NCI-H2107 (cell line): Measurements from ENCODE around the gene DKK3.

Experiments used
- DNase-seq: peaks from one replicate; lab custom pipeline; 2025; lab: John Stamatoyannopoulos, UW

Gene DKK3

GRCh38 chr11:12029738-12030363 lies 21.4 kb upstream of the DKK3 start:
- DNase-seq = no peak

GRCh38 chr11:12029119-12029518 lies 20.7 kb upstream of the DKK3 start:
- no peak for DNase-seq

- DNase-seq = no peak
Measured at GRCh38 chr11:12028303-12028702, 19.9 kb upstream of the DKK3 start.

GRCh38 chr11:12026331-12027211 lies 18.1 kb upstream of the DKK3 start:
- DNase-seq = no peak

- DNase-seq = no peak
Measured at GRCh38 chr11:12024254-12024926, 16.0 kb upstream of the DKK3 start.

GRCh38 chr11:12023015-12023414 lies 14.6 kb upstream of the DKK3 start:
- DNase-seq = no peak

GRCh38 chr11:12020546-12020945 lies 12.1 kb upstream of the DKK3 start:
- no peak for DNase-seq

GRCh38 chr11:12019866-12020416 lies 11.5 kb upstream of the DKK3 start:
- no peak for DNase-seq

GRCh38 chr11:12019337-12019736 lies 10.9 kb upstream of the DKK3 start:
- no peak for DNase-seq

GRCh38 chr11:12017865-12018453 lies 9.5 kb upstream of the DKK3 start:
- no peak for DNase-seq

GRCh38 chr11:12017243-12017678 lies 8.8 kb upstream of the DKK3 start:
- no peak for DNase-seq

GRCh38 chr11:12016246-12016645 lies 7.8 kb upstream of the DKK3 start:
- DNase-seq = no peak

GRCh38 chr11:12015486-12015885 lies 7.1 kb upstream of the DKK3 start:
- no peak for DNase-seq

GRCh38 chr11:12013781-12014180 lies 5.4 kb upstream of the DKK3 start:
- DNase-seq = no peak

- no peak for DNase-seq
Measured at GRCh38 chr11:12009617-12010321, 1.3 kb upstream of the DKK3 start.

GRCh38 chr11:12008790-12009616 lies 577 bp upstream of the DKK3 start:
- no peak for DNase-seq

- no peak for DNase-seq
Measured at GRCh38 chr11:12007230-12007593, 1.2 kb downstream of the DKK3 start.

- no peak for DNase-seq
Measured at GRCh38 chr11:12006552-12007229, 1.7 kb downstream of the DKK3 start.

- DNase-seq = no peak
Measured at GRCh38 chr11:12005476-12005875, 3.0 kb downstream of the DKK3 start.

GRCh38 chr11:12005061-12005460 lies 3.4 kb downstream of the DKK3 start:
- DNase-seq = no peak
